Measurements from ENCODE around the gene VILL.

VILL gene

DNA sequence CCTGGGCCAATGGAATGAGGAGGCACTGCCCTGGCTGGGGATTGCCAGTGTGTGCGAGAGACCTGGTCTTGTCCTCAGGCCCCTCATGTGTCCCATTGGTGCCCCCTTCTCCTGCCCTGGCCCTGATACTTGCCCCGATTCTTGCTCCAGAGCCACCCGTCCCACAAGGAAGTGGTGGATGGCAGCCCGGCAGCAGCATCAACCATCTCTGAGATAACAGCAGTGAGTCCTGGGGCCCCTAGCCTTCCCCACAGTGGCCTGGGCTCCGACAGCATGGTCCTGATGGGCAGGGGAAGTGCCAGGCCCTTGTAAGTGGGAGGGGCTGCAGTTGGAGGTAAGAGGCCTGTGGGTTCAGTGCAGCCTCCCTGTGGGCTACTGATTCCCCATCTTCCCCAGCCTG, 15.4 kb downstream of the VILL start:
- H2AFZ ChIP-seq (ENCODE audit: low read depth): no peak overlapping the region
- no peaks in the 10 kb centered on the region for H3K4me1 ChIP-seq (ENCODE audit: low read depth, poor library complexity, severe bottlenecking)
- no peak overlapping the region for H3K4me2 ChIP-seq

GRCh38 chr3:38006445-38006995, 15.9 kb downstream of the VILL start:
- Histone ChIP-seq H3K27ac (no peak overlapping the region), H3K4me3 (IDR thresholded peaks at IDR 0.05; ENCODE audit: insufficient read depth, low read depth, low read length) (no peak overlapping the region), H3K36me3 (ENCODE audit: insufficient read depth) (no peaks in the 10 kb centered on the region), H3K4me2 (no peak overlapping the region), H3K27me3 (ENCODE audit: insufficient read depth, low read depth) (no peaks in the 10 kb centered on the region), H4K20me1 (ENCODE audit: insufficient read depth) (no peaks in the 10 kb centered on the region), H3K9ac (no peak overlapping the region), H3K79me2 (ENCODE audit: insufficient read depth, low read depth) (no peaks in the 10 kb centered on the region), H3K4me1 (ENCODE audit: low read depth, poor library complexity, severe bottlenecking) (no peaks in the 10 kb centered on the region), H2AFZ (ENCODE audit: low read depth) (no peak overlapping the region)
- TF ChIP-seq, protein P1, sequence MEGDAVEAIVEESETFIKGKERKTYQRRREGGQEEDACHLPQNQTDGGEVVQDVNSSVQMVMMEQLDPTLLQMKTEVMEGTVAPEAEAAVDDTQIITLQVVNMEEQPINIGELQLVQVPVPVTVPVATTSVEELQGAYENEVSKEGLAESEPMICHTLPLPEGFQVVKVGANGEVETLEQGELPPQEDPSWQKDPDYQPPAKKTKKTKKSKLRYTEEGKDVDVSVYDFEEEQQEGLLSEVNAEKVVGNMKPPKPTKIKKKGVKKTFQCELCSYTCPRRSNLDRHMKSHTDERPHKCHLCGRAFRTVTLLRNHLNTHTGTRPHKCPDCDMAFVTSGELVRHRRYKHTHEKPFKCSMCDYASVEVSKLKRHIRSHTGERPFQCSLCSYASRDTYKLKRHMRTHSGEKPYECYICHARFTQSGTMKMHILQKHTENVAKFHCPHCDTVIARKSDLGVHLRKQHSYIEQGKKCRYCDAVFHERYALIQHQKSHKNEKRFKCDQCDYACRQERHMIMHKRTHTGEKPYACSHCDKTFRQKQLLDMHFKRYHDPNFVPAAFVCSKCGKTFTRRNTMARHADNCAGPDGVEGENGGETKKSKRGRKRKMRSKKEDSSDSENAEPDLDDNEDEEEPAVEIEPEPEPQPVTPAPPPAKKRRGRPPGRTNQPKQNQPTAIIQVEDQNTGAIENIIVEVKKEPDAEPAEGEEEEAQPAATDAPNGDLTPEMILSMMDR (conservative IDR thresholded peaks at IDR 0.05; ENCODE audit: low read depth, low read length): no peak

More for the DNA sequence above, 15.4 kb downstream of the VILL start:
- TF ChIP-seq, protein P1 (conservative IDR thresholded peaks at IDR 0.05; ENCODE audit: low read depth, low read length): no peak
- Histone ChIP-seq H3K27me3 (ENCODE audit: insufficient read depth, low read depth) (no peaks in the 10 kb centered on the region), H3K36me3 (ENCODE audit: insufficient read depth) (no peaks in the 10 kb centered on the region), H3K4me3 (IDR thresholded peaks at IDR 0.05; ENCODE audit: insufficient read depth, low read depth, low read length) (no peak overlapping the region), H3K9ac (no peak overlapping the region), H3K27ac (no peak overlapping the region), H4K20me1 (ENCODE audit: insufficient read depth) (no peaks in the 10 kb centered on the region), H3K79me2 (ENCODE audit: insufficient read depth, low read depth) (no peaks in the 10 kb centered on the region)

DNA sequence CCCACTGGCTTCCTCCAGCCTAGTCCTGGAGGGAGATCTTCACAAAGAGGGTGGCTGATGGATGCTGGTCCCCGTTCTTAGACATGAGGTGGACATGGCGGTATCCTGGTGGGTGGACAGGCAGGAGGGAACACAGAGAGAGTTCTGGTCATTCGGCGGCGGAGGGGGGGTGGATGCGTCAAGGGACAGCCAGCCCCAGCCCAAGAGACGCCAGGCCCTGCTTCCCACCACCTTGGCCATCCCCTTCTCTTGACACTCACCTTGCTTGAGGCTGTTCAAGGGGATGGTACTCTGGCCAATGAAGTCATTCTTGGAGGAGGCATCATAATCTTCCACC, 17.1 kb downstream of the VILL start:
- Histone ChIP-seq H3K4me3 (IDR thresholded peaks at IDR 0.05; ENCODE audit: insufficient read depth, low read depth, low read length) (no peak overlapping the region), H3K27me3 (ENCODE audit: insufficient read depth, low read depth) (no peaks in the 10 kb centered on the region), H3K27ac (no peak overlapping the region), H2AFZ (ENCODE audit: low read depth) (no peak overlapping the region), H3K9ac (no peak overlapping the region), H4K20me1 (ENCODE audit: insufficient read depth) (no peaks in the 10 kb centered on the region), H3K36me3 (ENCODE audit: insufficient read depth) (no peaks in the 10 kb centered on the region), H3K4me1 (ENCODE audit: low read depth, poor library complexity, severe bottlenecking) (no peaks in the 10 kb centered on the region), H3K4me2 (no peak overlapping the region), H3K79me2 (ENCODE audit: insufficient read depth, low read depth) (no peaks in the 10 kb centered on the region)
- TF ChIP-seq, protein P1 (conservative IDR thresholded peaks at IDR 0.05; ENCODE audit: low read depth, low read length): no peak

- no peaks in the 10 kb centered on the region for H3K4me1 ChIP-seq (ENCODE audit: low read depth, poor library complexity, severe bottlenecking)
- H3K27me3 ChIP-seq (ENCODE audit: insufficient read depth, low read depth): no peaks in the 10 kb centered on the region
- H2AFZ ChIP-seq (ENCODE audit: low read depth): no peak overlapping the region
- no peak overlapping the region for H3K4me3 ChIP-seq (IDR thresholded peaks at IDR 0.05; ENCODE audit: insufficient read depth, low read depth, low read length)
- TF ChIP-seq, protein P1 (conservative IDR thresholded peaks at IDR 0.05; ENCODE audit: low read depth, low read length): no peak
- no peaks in the 10 kb centered on the region for H4K20me1 ChIP-seq (ENCODE audit: insufficient read depth)
- H3K36me3 ChIP-seq (ENCODE audit: insufficient read depth): no peaks in the 10 kb centered on the region
- no peak overlapping the region for H3K27ac ChIP-seq
- H3K9ac ChIP-seq: no peak overlapping the region
- no peaks in the 10 kb centered on the region for H3K79me2 ChIP-seq (ENCODE audit: insufficient read depth, low read depth)
- H3K4me2 ChIP-seq: no peak overlapping the region
Observed at GRCh38 chr3:38008191-38008701, 17.7 kb downstream of the VILL start.
